Measurements from ENCODE around the gene AKNA. TPM values are rescaled to one million over a fixed set of nuclear protein-coding genes. Genes with fewer than 3 reads are reported as not detected.

Gene AKNA
- total RNA-seq, 1 donor from 2014 or later: 11.3 TPM

GRCh38 chr9:114397219-114397847 lies 9.6 kb upstream of the AKNA start:
- DNase-seq (ENCODE audit: low spot score): no peak

DNA sequence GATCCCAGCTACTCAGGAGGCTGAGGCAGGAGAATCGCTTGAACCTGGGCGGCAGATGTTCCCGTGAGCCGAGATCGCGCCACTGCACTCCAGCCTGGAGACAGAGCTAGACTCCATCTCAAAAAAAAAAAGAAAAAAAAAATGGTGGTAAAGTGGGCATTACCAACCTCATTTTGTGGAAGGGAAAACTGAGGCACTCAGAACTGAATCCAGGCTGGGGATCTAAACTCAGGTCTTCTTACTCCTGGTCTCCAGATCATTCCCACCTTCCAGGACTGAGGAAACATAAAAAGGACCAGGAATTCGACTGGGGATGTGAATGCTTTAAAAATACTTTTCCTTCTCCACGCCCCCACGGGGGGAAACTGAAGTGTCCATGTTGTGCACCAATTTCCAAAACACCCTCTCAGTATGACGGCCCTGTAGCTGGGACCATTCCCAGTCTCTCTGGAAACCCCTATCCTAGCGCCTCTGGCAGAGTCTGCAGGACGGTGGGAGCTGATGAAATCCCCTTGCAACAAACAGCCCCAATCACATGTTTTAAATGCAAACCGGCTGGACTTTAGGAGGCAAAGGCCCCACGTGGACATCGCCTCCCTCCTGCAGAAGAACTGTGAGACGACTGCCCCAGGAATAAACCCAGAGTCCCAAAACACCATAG lies 8.9 kb upstream of the AKNA start:
- DNase-seq (ENCODE audit: low spot score): peak; percentile 38

DNA sequence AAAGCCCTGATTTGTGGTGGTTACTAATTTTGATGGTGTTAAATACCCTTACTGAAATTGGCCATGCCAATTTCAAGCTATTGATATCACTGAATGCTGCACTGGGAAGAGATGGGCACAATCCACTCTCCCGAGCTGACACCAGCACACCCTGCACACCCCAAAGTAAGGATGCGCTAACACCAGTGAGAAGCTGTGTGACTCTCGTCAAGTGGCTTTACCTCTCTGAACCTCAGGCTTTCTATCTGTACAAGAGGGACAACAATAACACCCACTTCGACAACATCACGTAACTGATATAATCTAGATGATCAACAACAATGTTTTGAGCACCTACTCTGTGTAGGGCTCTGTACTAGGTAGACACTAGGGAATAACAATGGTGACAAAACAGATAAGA lies 8.0 kb upstream of the AKNA start:
- DNase-seq (ENCODE audit: low spot score): no peak

DNA sequence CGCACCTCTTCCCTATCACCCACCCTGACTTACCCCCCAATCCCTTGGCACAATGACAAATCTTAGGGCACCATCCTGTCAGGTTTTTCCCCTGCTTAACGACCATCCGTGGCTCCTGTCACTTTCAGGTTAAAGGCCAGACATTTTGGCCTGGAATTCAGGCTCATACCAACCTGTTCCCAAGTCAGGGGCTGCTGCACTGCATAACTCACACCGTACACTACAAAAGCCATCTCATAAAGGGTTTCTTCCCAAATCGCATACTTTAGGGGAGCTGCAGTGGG lies 7.5 kb upstream of the AKNA start:
- DNase-seq (ENCODE audit: low spot score): no peak

DNA sequence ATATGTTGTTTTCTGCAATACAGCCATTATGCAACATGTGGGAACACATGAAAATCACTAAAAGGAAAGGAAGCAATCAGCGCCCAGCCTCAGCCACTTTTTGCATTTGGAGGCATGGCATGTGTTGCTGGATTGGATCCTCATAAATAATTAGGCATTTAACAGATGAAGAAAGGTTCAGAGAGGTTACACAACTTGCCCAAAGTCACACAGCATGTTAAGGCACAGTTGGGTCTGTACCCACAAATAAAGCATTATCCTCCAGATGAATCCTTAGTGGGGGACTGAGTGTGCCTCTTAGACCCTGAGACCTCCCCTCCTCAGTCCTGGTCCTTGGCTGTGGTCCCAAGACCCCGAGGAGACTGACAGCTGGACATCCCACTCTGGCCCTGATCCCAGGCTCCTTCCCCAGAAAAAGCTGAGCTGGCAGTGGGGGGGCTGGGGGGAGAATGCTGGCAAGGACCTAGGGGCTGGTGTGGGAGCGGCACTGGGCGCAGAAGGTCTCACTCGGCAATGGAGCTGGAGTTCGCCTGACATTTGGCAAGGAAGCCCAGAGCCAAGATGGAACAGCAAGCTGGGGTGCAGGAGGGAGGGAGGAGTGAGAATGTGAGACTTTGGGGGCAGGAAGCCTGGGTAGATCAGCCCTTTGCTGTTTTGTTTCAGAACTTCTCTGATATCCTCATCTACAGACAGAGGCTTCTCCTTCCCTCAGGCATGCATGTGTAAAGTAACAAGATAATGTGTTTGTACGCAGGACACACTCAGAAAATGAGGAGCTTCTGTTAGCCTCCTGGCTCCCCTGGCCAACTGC lies 6.9 kb upstream of the AKNA start:
- DNase-seq (ENCODE audit: low spot score): peak; percentile 40

DNA sequence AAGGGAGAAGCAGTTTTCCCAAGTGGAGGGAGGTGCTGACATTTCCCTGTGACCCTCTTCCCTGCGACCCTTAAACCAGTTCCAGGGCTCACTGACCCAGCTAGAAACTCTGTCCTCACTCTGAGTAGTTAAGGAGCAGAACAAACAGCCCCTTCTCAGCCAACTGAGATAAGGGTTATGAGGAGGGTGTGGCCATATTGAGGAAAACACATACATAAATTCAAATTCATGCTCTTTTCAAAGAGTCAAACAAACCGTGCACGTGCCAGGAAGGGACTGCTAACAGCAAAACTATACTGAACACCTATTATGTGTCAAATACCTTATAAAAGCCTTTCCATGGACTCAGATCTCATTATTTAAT lies 4.9 kb upstream of the AKNA start:
- DNase-seq (ENCODE audit: low spot score): peak; percentile 72

- DNase-seq (ENCODE audit: low spot score): no peak
Measured at GRCh38 chr9:114390952-114391351, 3.2 kb upstream of the AKNA start.

DNA sequence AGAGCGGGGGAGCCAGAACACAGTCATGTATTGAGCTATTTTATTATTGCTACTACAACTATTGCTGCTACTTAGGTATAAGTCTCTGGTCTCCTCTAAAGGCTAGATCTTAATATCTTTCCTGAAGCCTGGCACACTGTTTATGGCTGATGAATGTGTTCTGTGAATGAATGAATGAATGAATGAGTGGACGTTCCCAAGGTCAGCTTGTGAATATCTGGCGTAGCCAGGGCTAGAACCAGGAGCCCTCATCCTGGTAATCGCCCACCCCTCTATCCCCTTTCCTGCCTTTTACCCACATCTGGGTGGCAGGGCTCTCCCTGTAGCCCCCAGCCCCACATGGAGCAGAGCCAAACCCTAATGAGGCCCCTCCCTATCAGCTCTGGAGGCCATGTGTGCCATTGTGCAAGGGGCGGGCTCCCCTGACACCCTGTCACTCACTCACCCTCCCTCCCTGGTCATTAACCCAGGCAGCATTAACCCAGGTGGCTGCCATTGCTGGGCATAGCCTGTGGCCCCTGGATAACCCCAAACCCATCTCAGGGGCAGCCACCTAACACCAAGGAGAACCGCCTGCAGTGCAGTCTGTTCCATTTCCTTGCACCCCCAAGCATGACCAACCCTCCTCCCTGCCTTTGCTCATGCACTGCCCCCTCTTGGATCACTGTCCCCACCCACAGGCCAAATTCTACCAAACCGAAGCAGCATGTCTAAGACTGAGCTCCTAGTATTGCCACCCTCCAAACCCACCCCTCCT lies 2.0 kb upstream of the AKNA start:
- DNase-seq (ENCODE audit: low spot score): no peak

GRCh38 chr9:114388764-114389375 lies 1.1 kb upstream of the AKNA start:
- no peak for DNase-seq (ENCODE audit: low spot score)

DNA sequence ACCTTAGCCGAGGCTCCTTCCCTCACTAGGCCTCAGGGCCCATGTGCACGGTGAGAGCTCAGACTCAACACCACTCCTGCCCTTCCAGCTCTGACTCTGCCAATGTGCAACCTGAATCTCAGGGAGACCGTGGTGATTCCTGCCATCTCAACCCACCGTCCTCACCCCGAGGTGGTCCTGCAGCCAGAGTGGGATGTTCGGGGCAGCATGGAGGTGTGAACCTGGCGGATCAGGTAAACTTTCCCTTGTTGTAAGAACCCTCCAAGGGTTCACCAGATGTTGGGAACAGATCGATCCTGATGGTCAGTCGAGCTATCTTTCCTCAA lies 538 bp upstream of the AKNA start:
- no peak for DNase-seq (ENCODE audit: low spot score)

DNA sequence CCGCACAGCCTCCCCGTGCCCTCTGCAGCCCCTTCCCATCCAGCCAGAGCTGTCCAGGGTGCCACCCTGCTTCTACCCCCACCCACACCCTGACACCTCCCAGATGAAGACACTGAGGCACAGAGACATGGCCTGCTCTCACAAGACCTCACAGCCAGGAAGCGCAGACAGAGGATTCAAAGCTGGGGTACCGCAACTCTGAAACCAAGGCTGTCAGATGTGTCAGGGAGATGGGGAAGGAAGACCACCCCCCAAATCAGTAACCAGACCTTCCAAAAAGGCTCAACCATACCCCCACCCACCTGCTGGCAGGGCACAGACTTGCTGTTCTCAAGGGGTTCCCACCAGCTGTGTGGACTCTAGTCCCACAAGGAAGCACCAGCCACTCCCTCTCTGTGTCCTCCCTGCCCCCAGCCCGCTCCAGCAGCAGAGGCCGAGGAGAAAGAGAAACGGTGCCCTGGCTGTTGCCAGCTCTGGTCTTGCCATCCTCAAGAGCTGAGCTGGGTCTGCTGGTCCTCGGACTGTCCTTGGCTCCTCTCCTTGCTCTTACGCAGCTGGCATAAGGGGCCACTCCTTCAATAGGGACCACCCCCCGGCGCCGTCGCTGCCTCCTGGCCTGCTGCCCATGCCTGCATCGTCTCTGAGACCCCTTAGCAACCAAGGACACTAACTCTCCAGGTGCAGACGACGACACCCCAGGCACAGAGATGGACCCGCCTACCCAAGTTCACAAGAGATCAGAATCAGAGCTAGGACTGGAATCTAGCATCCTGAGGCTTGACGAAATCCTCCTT lies 699 bp downstream of the AKNA start:
- DNase-seq (ENCODE audit: low spot score): no peak

- no peak for DNase-seq (ENCODE audit: low spot score)
Measured at GRCh38 chr9:114386361-114386885, 1.4 kb downstream of the AKNA start.

- DNase-seq (ENCODE audit: low spot score): peak; percentile 82
Measured at GRCh38 chr9:114385397-114386181, 2.2 kb downstream of the AKNA start.

DNA sequence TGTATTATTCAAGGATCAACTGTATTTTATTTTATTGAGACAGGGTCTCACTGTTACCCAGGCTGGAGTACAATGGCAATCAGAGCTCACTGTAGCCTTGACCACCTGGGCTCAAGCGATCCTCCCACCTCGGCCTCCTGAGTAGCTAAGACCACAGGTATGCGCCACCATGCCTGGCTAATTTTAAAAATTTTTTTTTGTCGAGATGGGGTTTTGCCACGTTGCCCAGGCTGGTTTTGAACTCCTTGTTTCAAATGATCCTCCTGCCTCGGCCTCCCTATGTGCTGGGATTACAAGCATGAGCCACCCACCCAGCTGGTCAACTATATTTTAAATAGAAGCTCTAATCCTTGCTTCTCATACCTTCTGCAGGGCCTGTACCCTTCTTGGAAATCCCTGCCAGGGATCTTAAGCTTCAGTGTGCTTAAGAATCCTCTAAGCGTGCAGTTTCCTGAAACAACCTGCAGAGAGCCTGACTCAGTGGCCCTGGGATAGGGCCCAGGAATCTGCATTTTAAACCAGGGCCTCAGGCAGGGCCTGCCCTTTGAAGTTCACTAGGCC lies 2.9 kb downstream of the AKNA start:
- DNase-seq (ENCODE audit: low spot score): no peak

GRCh38 chr9:114384341-114384740 lies 3.4 kb downstream of the AKNA start:
- DNase-seq (ENCODE audit: low spot score): no peak

DNA sequence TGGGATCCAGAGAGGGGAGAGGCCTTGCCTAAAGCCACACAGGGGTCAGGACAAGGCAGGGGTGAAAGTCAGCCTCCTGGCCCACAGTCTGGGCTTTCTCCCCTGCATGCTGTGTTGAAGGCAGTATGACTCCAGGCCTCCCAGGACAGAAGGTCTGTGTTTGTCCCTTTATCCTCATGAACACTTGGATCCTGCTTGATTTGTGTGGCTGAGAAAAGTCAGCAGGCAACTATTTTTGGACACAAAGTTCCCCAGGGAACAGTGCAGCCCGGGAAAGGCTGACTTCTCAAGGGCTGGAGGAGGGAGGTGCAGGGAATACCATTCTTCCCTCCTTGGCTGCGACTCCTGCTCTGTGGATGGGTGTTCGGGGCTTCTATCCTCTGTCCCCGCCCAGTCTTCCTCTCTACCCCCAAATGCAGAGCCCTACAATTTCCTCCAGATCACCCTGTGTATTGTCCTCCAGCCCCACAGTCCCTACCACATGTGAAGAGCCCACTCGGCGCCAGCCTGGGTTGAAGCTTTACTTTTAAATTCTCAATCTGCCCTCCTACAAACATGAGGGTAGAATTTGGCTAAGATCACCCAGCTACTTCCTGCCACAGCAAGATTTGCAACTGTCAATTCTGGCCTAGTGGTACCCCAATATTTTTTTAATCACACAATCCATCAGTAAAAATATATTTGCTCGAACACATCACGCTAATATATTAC lies 4.1 kb downstream of the AKNA start:
- DNase-seq (ENCODE audit: low spot score): peak; percentile 76

GRCh38 chr9:114382699-114383520 lies 4.9 kb downstream of the AKNA start:
- DNase-seq (ENCODE audit: low spot score): no peak

GRCh38 chr9:114378883-114379282 lies 8.9 kb downstream of the AKNA start:
- no peak for DNase-seq (ENCODE audit: low spot score)
